HG03342 (cell line): ENCODE measurements around the gene GJC2.

ENCODE experiments used
- ATAC-seq: cut with Tn5 transposase; IDR thresholded peaks from one replicate; pipeline ENCODE4 v1.9.1; 2021; ENCODE audit warnings: mild to moderate bottlenecking, moderate library complexity; ENCODE audit not compliant: unreplicated experiment

GJC2 gene

DNA sequence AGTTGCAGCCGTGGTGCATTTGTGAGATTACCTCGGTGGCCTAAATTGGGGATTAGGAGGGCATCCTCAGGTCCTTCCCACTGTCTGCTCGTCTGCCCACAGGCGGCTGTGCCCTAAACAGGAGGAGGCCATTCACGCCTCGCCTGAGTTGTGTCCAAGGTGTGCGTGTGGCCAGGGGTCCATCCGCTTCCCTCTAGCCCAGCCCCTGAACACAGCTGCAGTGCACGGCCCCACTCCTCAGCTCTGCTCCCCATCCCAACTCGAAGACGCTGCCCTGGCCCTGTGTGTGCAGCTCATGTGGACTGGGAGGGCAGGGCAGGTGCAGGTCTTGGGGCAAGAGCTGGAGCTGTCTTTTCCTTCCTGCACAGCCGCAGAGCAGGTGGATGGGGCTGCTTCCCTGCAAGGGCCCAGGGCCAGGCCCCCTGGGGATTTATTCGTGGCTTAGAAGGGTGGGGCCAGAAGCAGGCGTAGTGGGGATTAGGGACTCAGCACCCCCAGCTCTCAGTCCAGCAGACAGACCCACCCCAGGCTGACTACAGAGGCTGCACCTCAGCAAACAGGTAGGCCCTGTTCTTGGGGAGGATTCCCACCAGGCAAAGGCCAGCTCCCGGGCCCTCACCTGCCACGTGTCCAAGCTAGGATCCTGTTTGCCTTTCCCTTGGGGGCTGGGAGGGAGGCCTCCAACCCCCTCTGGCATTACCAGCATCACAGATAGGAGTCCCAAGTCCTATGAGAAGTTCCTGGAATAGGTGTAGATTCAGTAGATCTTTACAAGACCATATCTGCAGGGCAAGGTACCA is 5.3 kb upstream of the GJC2 start:
- no peak for ATAC-seq

DNA sequence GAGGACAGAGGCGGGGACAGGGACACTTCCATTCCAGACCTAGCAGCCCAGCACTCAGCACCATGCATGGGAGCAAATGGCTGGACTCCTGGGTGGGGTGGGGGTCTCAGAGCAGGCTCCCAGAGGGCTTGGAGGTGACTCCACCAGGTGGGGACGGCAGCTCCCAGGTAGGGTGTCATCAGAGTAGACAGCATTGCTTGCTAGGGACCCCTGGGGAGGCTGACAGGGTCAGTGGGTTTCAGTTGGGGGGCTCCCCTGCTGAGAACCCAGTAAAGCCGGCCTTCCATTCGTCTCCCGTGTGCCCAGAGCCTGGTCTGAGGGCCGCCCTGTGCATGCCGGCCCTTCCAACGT is 4.8 kb upstream of the GJC2 start:
- no peak for ATAC-seq

- ATAC-seq, result no peak
Measured at GRCh38 chr1:228145463-228146416, 4.0 kb upstream of the GJC2 start.

GRCh38 chr1:228146417-228147150 is 3.1 kb upstream of the GJC2 start:
- ATAC-seq, result no peak

DNA sequence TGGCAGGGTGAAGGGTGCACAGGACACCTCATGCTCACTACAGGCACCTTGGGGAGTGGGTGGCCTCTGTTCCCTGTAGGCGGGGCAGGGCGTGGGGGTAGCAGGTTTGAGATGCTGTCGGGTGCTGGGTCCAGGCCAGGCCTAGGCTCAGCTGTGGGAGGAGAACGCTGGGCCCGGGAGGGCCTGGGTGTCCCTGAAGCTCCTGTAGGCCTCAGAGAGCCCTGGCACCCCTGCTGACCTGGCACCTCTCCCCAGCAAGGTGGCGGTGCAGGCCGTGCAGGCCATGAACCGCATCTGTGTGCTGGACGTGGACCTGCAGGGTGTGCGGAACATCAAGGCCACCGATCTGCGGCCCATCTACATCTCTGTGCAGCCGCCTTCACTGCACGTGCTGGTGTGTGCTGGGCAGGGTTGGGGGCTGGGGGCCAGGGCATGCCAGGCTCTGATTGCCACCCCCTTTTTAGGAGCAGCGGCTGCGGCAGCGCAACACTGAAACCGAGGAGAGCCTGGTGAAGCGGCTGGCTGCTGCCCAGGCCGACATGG is 2.5 kb upstream of the GJC2 start:
- ATAC-seq, result no peak

- no peak for ATAC-seq
Measured at GRCh38 chr1:228147768-228148167, 2.0 kb upstream of the GJC2 start.

- ATAC-seq, result no peak
Measured at GRCh38 chr1:228148196-228148861, 1.4 kb upstream of the GJC2 start.

DNA sequence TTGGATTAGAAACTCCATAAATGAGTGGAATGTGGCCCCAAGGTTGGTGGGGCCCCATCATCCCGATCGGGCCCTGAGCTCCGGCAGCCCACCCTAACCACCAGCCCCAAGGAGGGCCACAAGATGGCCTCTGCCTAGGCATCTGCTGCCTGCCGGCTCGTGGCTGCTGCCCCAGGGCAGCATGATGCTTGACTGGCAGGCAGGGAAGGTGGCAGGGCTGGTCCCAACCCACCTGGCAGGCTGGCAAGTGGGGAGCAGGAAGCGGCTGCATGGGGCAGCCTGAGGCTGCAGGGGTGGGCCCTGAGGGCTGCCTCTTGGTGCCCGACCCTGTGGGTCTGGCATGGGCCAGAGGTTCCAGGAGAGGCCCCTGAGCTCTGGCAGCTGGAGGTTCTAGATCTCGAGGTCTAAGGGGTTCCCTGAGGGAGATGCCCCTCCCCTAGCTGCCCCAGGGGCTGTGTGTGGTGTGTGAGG is 760 bp upstream of the GJC2 start:
- no peak for ATAC-seq

- ATAC-seq, result no peak
Measured at GRCh38 chr1:228150120-228150460, 360 bp downstream of the GJC2 start.

- ATAC-seq, result no peak
Measured at GRCh38 chr1:228150461-228151179, 890 bp downstream of the GJC2 start.

DNA sequence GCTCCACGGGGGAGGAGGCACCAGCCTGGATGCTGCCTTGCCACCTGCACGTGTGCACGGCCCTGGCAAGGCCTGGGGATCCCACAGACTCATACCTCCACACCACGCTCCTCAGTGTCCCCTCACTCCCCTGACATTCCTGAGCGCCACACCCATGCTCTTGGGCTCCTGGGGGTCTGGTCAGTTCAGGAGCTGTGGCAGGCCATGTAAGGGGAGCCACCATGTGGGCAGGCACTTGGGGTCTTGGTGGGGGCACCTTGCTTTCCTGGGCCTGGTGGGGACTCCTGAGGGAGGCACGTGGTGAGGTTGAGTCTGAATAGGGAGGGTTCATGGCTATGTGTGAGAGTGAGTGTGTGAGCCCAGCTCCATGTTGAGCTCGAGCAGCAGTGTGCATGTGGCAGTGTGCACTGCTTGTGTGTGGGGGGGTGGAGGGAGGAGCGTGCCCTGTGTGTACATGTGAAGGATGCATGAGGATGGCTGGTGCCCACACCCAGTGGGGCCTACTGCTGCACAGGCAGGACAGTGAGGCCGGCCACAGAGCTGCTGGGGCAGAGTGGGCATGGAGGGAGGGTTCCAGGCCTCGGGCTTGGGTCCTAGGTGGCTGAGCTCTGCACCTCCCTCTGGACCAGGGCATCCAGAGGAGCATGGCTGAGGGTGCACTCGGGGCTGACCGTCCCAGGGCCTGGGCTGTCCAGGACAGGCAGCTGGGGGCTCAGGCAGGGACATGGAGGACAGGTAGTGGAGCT is 1.6 kb downstream of the GJC2 start:
- no peak for ATAC-seq

GRCh38 chr1:228152097-228152917 is 2.6 kb downstream of the GJC2 start:
- ATAC-seq, result no peak

GRCh38 chr1:228152918-228153258 is 3.2 kb downstream of the GJC2 start:
- ATAC-seq, result no peak

- no peak for ATAC-seq
Measured at GRCh38 chr1:228154021-228154669, 4.4 kb downstream of the GJC2 start.

GRCh38 chr1:228154670-228155571 is 5.2 kb downstream of the GJC2 start:
- no peak for ATAC-seq

DNA sequence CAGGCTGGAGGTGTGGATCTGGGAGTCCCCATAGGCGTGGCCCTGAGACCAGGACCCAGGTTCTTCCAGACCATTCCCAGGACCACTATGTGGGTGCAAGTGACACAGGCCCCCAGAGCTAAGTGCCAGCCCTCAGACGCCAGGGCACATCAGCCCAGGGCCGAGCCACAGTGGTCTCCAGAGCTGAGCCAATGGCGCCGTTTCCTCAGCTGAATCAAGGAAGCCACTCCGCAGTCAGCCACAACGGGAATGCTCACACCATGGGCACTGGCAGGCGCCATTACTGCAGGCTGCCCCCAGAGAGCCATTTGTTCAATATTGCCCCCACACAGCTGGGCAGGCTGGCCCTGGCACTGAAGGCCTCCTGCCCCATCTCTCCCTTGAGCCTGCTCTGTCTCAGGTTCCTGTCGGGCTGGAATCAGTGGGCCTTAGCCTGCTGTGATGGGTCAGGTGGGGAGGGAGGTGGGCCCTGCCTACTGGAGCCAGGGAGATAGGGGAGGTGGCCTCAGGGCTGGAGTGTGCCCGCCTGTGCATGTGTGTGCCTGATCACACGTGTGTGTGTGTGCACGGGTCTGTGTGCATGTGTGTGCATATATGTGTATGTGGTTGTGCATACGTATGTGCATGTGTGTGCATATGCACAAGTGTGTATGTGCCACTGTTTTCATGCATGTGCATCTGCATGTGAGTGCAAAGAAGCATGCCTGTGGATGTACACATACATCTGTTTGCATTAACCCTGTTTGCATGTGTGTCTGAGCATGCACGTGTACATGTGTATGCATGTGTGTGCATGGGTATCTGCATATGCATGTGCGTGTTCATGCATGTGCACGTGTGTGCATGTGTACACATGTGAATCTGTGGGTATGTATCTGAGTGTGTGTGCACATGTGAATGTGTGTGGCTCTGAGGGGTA is 6.1 kb downstream of the GJC2 start:
- no peak for ATAC-seq
